Spleen (tissue), 11 donors: ENCODE measurements around the gene ERV3-1. TPM values are rescaled to one million over a fixed set of nuclear protein-coding genes. Genes with fewer than 3 reads are reported as not detected.
"Not testable (repeated sequence)": the region's sequence is repeated elsewhere in the genome, so short reads cannot be mapped to it uniquely, and the experiment has no call there.

Experiments
- DNase-seq: peaks from one replicate; pipeline ENCODE4 v3.0.0-alpha.2; 2020
- H3K27ac ChIP-seq, 8 donors: fragments of 200-600 bp; sonication (generic) in 7 of 8; 1 replicate in 4 of 8; 2 replicates in 4 of 8; pipeline versions ENCODE4 v1.5.0 to v1.8.0; 2016 to 2021; ENCODE audit warnings: inconsistent platforms in 4 of 8, mild to moderate bottlenecking in 4 of 8, moderate library complexity in 1 of 8
- H3K27me3 ChIP-seq, 7 donors: fragments of 200-600 bp; sonication (generic) in 6 of 7; replicated peaks in 1 of 7; 1 replicate in 4 of 7; 2 replicates in 3 of 7; pipeline versions ENCODE4 v1.5.0 to v1.8.0; 2016 to 2021; ENCODE audit warnings: inconsistent platforms in 3 of 7, mild to moderate bottlenecking in 1 of 7
- H3K36me3 ChIP-seq, 6 donors: fragments of 200-600 bp; sonication (generic) in 5 of 6; 1 replicate in 4 of 6; 2 replicates in 2 of 6; pipeline versions ENCODE4 v1.5.0 to v1.8.0; 2016 to 2021; ENCODE audit warnings: inconsistent platforms in 2 of 6
- H3K4me1 ChIP-seq, 6 donors: fragments of 200-600 bp; sonication (generic) in 5 of 6; 1 replicate in 3 of 6; 2 replicates in 3 of 6; pipeline versions ENCODE4 v1.5.0 to v1.8.0; 2016 to 2021; ENCODE audit warnings: inconsistent platforms in 3 of 6
- H3K4me3 ChIP-seq, 8 donors: fragments of 200-600 bp; sonication (generic) in 7 of 8; 1 replicate in 4 of 8; 2 replicates in 4 of 8; pipeline versions ENCODE4 v1.5.0 to v1.8.0; 2016 to 2021; ENCODE audit warnings: inconsistent platforms in 4 of 8, mild to moderate bottlenecking in 4 of 8, moderate library complexity in 2 of 8
- H3K9me3 ChIP-seq, 8 donors: fragments of 200-600 bp; sonication (generic) in 7 of 8; 1 replicate in 4 of 8; 2 replicates in 4 of 8; pipeline versions ENCODE4 v1.5.0 to v1.8.0; 2016 to 2021; ENCODE audit warnings: inconsistent platforms in 4 of 8
- POLR2A ChIP-seq, 3 donors: fragments of 450-650 bp; IDR thresholded peaks; one replicate each; pipeline ENCODE4 v1.5.1; 2017; ENCODE audit warnings: antibody characterized with exemption in 3 of 3, mild to moderate bottlenecking in 1 of 3
- POLR2AphosphoS5 ChIP-seq, 3 donors: sonication (generic); formaldehyde crosslinking; IDR thresholded peaks; one replicate each; pipeline ENCODE4 v1.5.1; 2017; ENCODE audit warnings: antibody characterized with exemption in 3 of 3
- WGBS, 5 donors: extraction: QIAGEN DNeasy Blood & Tissue Kit in 3 of 5; methylation state at CpG; one replicate each; pipeline versions ENCODE4 v1.1.5 to v1.1.7; 2013 to 2018; 5-methylcytosine and 5-hydroxymethylcytosine counted together
- intact Hi-C: fragments of 100-400 bp; cut with DNase I; formaldehyde crosslinking; loops from one replicate; pipeline ENCODE4 v1.15.0; 2023; ENCODE audit warnings: low total_unique reads
- polyA plus RNA-seq, 3 donors: library from polyadenylated mRNA; stranded (reverse); fragments of 200-250 nt; gene quantifications; one replicate each; pipeline ENCODE4 v1.2.1, GENCODE V29; 2013
- small RNA-seq, 4 donors: library from RNA; depleted of rRNA; stranded (forward); fragments of <200 nt; gene quantifications; one replicate each; pipeline ENCODE3, GENCODE V24; 2016
- total RNA-seq, 7 donors: library from RNA; depleted of rRNA in 3 of 7; stranded (reverse); fragments of >200 nt in 3 of 7; fragmentation: NEBNext Ultra II Directional in 4 of 7; extraction: Animal tissue kit (Norgen Biotek cat#: 25700) in 4 of 7; gene quantifications; one replicate each; pipeline versions ENCODE4 v1.1.0 to v1.2.1, GENCODE V29; 2016 to 2021
- TF ChIP-seq, protein P1 (sequence below), 11 experiments: fragments of 200-600 bp in 7 of 11; fragments of 450-650 bp in 4 of 11; sonication (generic) in 4 of 11; IDR thresholded peaks in 8 of 11; conservative IDR thresholded peaks in 3 of 11; 1 replicate in 7 of 11; 2 replicates in 4 of 11; pipeline versions ENCODE4 v1.4.0 to v1.8.0; 2016 to 2021; ENCODE audit warnings: antibody characterized with exemption in 11 of 11, inconsistent platforms in 4 of 11, mild to moderate bottlenecking in 1 of 11
- donor health status: healthy with polysubstance abuse.
- donor health status: DM: no; HTN: no; CAD: no; lungs with moderate emphysema.
- donor health status: DM: no; HTN: no; CAD: no.
- donor health status: Bipolar disorder and iron deficiency.
- donor health status: healthy.
- donor health status: DM: no; HTN: no; CAD: no.
- donor health status: DM: yes; HTN: yes; CAD: no.

ERV3-1 gene
- total and polyA plus RNA-seq, 10 donors = 1.4 to 42.4 (median 22.3) TPM

DNA sequence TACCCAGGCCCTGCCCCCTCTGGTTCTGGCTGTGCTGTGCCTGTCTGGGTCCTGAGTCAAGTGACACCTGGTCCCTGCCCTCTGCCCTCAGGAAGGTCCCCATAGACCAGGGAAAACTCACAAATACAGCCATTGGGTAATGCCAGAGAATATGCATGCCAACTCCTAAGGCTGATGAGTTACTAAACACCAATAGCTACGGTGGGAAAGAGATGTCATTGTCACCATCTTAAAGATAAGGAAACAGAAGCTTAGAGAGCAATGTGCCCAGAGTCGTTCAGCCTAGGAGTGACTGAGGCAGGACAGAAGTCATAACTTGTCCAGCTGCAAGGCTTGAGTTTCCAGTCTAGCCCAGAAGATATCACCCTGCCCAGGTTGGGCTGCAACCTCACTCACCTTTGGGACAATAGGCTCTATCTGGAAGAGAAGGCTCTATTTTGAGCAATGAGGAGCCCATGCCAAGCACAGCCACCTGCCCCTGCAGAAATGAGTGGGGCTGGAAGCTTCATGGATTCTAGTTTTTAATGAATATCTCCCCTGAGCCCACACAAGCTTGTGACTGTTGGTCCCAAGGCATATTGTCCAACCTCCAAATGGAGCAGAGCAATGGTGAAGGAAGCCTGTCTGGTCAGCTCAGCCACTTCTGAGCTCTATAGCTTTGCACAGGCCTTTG is 60.8 kb downstream of the ERV3-1 start:
- H3K27ac ChIP-seq = no peak overlapping the region
- H3K9me3 ChIP-seq = peaks cover 0 to 5% (median 0%) of the 10 kb centered on the region in 8 donors
- WGBS, 5 donors = 36 to 56% (median 48%) methylated on average over 2 of the region's 2 CpGs
- H3K36me3 ChIP-seq = no peaks in the 10 kb centered on the region
- H3K4me1 ChIP-seq = peaks cover 5 to 13% (median 11%) of the 10 kb centered on the region in 6 donors
- no peak overlapping the region for H3K4me3 ChIP-seq
- H3K27me3 ChIP-seq = peaks cover 0 to 64% (median 16%) of the 10 kb centered on the region in 7 donors
- no peak for DNase-seq
- intact Hi-C loops = no loop called here
- TF ChIP-seq, protein P1, sequence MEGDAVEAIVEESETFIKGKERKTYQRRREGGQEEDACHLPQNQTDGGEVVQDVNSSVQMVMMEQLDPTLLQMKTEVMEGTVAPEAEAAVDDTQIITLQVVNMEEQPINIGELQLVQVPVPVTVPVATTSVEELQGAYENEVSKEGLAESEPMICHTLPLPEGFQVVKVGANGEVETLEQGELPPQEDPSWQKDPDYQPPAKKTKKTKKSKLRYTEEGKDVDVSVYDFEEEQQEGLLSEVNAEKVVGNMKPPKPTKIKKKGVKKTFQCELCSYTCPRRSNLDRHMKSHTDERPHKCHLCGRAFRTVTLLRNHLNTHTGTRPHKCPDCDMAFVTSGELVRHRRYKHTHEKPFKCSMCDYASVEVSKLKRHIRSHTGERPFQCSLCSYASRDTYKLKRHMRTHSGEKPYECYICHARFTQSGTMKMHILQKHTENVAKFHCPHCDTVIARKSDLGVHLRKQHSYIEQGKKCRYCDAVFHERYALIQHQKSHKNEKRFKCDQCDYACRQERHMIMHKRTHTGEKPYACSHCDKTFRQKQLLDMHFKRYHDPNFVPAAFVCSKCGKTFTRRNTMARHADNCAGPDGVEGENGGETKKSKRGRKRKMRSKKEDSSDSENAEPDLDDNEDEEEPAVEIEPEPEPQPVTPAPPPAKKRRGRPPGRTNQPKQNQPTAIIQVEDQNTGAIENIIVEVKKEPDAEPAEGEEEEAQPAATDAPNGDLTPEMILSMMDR (IDR thresholded peaks at IDR 0.05 in 8 of 11, conservative IDR thresholded peaks at IDR 0.05 in 3 of 11) = no peak
- TF ChIP-seq POLR2A (IDR thresholded peaks at IDR 0.05) (no peak), POLR2AphosphoS5 (IDR thresholded peaks at IDR 0.05) (no peak)

- H3K36me3 ChIP-seq, intact Hi-C loops, DNase-seq, H3K9me3 ChIP-seq, H3K4me3 ChIP-seq, H3K27ac ChIP-seq: not testable (repeated sequence)
- H3K4me1 ChIP-seq = peaks cover 5 to 13% (median 11%) of the 10 kb centered on the region in 6 donors
- WGBS, 5 donors = 78 to 90% (median 89%) methylated on average over 5 of the region's 5 CpGs
- H3K27me3 ChIP-seq = peaks cover 0 to 57% (median 16%) of the 10 kb centered on the region in 7 donors
Observed at GRCh38 chr7:64944667-64945502, 61.6 kb downstream of the ERV3-1 start.

Small RNA genes within 50 kb of the gene (small RNA-seq; reads per million reads assigned to genes)
- 0 reads per million in 4 donors for gene RNU6-1229P

Other genes with a start within 250 kb of the ERV3-1 start
- 10 to 100 TPM in 6 of 7 donors, 1 to 10 TPM in 1; 9.4 to 39.9 (median 13.6) TPM for gene ZNF138, start 212.3 kb downstream of the ERV3-1 start, total RNA-seq
- 1 to 10 TPM; 7.0 to 9.6 (median 8.3) TPM for gene ZNF138, start 212.3 kb downstream of the ERV3-1 start, polyA plus RNA-seq
- gene ZNF273, start 103.4 kb downstream of the ERV3-1 start, total RNA-seq = 10 to 100 TPM in 1 of 7 donors, 1 to 10 TPM in 6; 5.4 to 10.4 (median 6.7) TPM
- 1 to 10 TPM; 2.4 to 4.0 (median 3.0) TPM for gene ZNF273, start 103.4 kb downstream of the ERV3-1 start, polyA plus RNA-seq
- 10 to 100 TPM; 13.7 to 23.2 (median 16.5) TPM for gene ZNF117, start 15.7 kb downstream of the ERV3-1 start, total RNA-seq
- 1 to 10 TPM; 4.0 to 5.3 (median 4.5) TPM for gene ZNF117, start 15.7 kb downstream of the ERV3-1 start, polyA plus RNA-seq